Measurements from ENCODE around the gene MELK. TPM values are rescaled to one million over a fixed set of nuclear protein-coding genes. Genes with fewer than 3 reads are reported as not detected.

The MELK gene
- total RNA-seq, 1 donor from 2014 or later: 12.0 TPM

DNA sequence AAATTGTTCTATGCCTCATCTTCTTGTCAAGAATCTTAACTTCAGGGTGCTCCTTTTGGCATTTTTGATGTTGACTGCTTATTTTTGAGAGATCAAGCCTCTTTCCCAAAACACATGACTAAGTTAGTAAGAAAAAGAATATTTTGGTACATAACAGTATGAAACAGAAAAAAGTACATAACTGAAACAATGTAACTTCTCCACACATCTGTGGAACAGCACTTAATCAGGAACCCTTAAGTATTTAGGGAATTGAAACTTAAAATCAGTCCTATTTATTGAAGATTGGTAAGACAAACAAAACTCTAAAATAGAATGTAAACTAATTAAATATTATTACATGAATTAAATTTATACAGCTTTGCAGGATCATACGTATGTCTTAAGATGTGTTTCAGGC lies 103.4 kb downstream of the MELK start:
- DNase-seq: no peak

DNA sequence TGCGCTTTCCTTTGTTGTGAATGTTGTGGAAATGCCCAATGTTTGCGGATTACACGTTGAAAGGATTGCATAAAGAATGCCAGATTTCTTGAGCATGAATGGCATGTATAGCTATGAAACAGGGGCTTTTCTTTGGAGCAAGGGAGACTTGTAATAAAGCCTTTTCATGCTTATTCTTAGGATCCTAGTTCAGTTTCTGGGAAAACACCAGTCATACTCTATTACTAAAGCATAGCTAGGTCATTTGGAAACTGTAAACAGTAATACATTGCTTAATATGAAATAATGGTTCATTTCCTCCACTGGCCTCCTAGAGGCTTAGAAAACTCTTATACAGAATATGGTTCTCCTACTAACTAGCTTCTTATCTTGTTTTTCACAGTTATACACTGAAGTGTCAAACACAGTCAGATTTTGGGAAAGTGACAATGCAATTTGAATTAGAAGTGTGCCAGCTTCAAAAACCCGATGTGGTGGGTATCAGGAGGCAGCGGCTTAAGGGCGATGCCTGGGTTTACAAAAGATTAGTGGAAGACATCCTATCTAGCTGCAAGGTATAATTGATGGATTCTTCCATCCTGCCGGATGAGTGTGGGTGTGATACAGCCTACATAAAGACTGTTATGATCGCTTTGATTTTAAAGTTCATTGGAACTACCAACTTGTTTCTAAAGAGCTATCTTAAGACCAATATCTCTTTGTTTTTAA lies 104.2 kb downstream of the MELK start:
- DNase-seq: no peak

DNA sequence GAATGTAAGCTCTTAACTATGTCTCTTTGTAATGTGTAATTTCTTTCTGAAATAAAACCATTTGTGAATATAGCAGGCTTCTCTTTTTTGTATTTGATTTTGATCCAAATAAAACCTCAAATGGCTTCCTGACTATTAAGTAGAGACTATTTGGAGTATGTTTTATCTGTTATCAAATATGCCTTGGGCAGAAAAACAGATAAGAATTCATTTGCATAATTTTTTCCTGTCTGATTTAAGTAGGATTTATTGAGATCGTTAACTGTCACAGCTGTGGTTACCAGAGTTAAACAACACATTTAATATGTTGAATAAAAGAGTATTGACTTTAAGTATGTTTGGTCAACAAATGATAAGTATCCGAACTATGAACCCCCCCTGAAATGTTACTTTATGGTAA lies 104.9 kb downstream of the MELK start:
- no peak for DNase-seq

GRCh38 chr9:36679710-36680109 lies 107.0 kb downstream of the MELK start:
- DNase-seq: no peak

DNA sequence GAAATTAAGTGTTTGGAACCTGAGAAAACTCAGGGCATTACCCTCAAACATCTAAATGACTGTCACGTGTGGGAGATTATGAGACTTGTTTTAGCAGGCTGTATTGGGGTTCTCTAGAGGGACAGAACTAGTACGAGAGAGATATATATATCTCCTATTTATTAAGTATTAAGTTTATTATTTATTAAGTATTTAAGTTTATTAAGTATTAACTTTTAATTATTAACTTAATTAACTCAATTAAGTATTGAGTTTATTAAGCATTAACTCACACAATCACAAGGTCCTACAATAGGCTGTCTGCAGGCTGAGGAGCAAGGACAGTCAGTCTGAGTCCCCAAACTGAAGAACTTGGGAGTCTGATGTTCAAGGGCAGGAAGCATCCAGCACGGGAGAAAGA lies 113.8 kb downstream of the MELK start:
- DNase-seq: no peak

DNA sequence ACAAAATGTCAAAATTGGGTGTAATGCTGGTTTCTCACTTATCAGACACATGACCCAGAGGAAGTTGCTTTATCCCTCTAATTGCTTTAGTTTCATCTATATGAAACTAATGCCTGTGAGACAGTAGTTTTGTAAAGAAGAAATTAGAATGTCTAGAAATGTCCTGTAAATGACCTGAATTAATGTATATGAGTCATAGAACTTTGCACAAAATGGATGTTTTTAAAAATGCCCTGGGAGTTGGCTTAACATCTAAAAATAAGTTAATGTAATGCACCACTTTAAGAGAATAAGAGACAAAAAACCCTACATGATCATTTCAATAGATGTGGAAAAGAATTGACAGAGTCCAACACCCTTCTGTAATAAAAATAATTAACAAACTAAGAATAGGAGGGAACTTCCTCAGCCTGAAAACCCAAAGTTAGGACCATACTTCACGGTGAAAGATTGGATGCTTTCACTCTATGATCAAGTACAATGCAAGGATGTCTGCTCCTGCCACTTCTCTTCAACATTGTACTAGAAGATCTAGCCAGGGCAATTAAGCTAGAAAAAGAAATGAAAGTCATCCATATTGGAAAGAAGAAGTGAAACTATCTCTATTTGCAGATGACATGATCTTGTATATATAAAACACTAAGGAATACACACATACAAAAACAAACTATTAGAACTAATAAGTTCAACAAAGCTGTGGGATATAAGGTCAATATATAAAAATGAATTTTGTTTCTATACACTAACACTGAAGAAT lies 117.9 kb downstream of the MELK start:
- no peak for DNase-seq

- DNase-seq: no peak
Measured at GRCh38 chr9:36691671-36692070, 119.0 kb downstream of the MELK start.

DNA sequence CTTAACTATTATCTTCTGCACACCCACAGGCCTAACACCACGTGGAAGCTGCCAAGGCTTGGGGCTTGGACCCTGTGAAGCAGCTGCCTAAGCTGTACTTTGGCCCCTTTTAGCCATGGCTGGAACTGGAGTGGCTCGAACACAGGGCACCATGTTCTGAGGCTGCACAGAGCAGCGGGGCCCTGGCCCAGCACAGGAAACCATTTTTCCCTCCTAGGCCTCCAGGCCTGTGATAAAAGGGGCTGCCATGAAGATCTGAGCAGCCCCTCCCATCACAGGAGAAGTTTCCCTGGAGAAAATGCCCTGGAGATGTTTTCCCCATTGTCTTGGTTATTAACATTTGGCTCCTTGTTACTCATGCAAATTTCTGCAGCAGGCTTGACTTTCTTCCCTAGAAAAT lies 126.3 kb downstream of the MELK start:
- no peak for DNase-seq

DNA sequence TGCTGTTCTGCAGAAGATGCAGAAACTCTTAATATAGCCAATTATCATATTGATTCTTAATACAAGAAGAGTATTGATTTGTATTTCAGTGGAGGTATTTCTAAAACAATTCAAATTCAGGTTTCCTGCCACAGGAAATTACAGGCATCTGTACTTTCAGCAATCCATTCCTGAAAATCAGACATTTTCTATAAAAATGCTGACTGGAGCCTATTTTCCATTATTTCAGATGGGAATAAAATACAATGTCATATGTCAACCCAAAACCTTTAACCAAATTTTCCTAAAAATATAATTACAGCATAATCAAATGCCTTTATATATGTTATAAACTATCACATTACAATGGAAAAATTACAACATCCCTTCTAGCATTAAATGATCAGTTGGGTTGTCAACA lies 131.5 kb downstream of the MELK start:
- no peak for DNase-seq

- DNase-seq: no peak
Measured at GRCh38 chr9:36713515-36714490, 141.1 kb downstream of the MELK start.

DNA sequence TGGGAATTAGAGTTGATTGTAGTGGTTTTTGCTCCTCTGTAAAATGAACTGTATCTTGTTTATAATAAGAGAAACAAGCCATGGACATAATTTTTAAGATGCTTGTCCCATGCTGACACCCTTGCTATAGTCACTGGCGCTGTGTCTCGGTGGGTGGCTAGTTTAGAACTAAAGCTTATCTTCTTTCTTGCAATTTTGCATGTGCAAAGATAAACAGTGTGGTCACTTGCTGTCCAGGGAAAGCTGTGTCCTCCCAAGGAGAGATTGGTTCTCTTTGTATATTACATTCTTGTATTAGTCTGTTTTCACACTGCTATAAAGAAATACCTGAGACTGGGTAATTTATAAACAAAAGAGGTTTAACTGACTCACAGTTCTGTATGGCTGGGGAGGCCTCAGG lies 143.8 kb downstream of the MELK start:
- no peak for DNase-seq

DNA sequence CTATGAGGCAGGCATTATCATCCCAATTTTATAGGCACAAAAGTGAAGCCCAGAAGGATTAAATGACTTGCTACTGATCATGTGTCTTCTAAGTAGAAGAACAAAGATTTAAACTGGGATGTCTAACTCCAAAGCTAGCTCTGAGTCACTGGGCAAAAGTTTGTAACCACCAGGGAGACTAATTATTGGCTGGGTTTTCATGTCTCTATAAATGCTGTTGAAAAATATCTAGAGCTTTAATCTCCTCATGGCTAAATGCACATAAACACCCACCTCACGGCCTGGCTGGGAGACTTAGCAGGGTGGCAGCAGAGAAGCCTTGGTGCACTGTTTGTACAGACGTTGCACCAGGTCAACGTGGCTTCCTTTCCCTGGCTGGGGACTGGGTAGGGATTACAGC lies 144.6 kb downstream of the MELK start:
- no peak for DNase-seq

DNA sequence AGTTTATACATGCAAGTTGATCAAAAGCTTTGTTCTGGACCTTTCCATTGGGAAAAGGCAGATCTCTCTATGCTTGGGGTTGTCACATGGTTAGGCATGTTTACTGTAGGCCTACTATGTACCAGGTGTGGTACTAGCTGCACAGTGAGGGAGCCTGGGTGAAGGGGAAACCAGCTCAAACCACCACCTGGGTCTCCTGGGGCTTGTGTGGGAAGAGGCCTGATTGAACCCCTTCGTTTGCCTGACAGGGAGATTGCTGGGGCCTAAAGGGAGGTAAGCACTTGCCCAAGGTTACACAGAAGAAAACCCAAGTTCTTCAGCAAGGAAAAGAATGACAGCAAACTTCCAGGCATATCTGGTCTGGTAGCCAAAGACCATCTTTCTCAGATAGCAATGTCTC lies 145.9 kb downstream of the MELK start:
- no peak for DNase-seq

DNA sequence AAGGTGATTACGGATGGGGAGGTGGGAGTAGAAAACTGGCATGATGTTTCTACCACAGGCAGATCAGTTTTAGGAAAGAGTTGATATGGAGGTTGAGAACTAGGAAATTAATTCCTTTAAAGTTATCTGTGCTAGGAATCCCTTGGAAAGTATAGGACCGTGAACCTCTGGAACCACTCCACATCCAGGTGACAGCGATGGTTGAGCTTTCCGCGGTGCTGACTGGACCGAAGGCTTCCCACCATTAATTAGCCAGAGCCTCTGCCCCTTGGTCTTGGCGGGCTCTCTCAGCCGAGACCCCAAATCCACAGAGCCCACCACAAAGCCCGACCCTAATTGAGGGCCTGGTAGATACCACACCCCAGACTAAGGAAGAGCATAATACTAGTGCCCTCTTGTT lies 147.3 kb downstream of the MELK start:
- DNase-seq: no peak

DNA sequence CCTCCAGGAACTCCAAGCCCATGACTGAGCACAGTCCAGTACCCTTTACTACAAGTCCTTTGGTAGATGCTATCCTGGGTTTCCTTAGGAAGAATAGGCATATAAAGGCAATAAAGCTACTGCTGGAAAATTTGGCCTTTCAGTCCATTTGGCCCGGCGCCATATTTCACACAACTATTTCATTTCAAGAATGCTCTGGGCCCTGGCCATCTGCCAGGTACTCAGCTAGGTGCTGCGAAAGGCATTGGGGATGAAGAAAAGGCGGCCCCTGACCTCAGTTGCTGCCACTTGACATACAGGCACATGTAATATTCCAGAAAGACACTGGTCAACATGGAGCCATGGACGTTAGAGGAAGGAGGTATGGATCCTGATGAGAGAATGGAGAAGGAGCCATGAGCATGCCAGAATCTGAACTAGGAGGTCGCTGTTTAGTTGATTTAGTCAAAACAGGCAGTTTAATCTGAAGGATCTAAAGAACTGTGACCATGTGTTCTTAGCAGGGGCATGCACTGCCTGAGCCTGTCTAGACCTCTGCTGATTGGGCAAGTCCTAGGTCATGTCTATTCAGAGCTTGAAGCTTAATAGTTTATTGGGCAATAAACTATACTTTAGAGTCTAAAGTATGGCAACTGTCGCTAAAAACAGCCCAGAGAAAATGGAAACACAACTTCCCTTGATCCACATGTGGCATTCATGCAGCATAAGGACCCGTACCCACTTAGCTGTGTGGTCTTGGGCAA lies 149.3 kb downstream of the MELK start:
- no peak for DNase-seq

GRCh38 chr9:36725777-36726356 lies 153.2 kb downstream of the MELK start:
- DNase-seq: no peak

Other genes with a start within 250 kb of the MELK start
- gene RNF38, start 172.6 kb upstream of the MELK start, total RNA-seq: 16.1 TPM